Gastroesophageal sphincter (tissue), 4 donors: Measurements from ENCODE around the gene TMPRSS4. TPM values are rescaled to one million over a fixed set of nuclear protein-coding genes. Genes with fewer than 3 reads are reported as not detected.

ENCODE experiments used
- ATAC-seq: fragments of 150-250 bp; one replicate; pipeline ENCODE4 v1.9.1; 2016; ENCODE audit warnings: mild to moderate bottlenecking, moderate library complexity
- H3K27ac ChIP-seq, 4 donors: fragments of 200-600 bp; sonication (generic) in 3 of 4; 1 replicate in 3 of 4; 2 replicates in 1 of 4; pipeline ENCODE4 v1.5.1; 2016 to 2019
- H3K27me3 ChIP-seq: fragments of 200-600 bp; sonication (generic); one replicate; pipeline ENCODE4 v1.5.1; 2019
- H3K36me3 ChIP-seq, 2 donors: fragments of 200-600 bp; sonication (generic); one replicate each; pipeline ENCODE4 v1.5.1; 2019; ENCODE audit warnings: control low read depth in 1 of 2
- H3K4me1 ChIP-seq, 3 donors: fragments of 200-600 bp; sonication (generic); 1 replicate in 2 of 3; 2 replicates in 1 of 3; pipeline ENCODE4 v1.5.1; 2016 to 2019; ENCODE audit warnings: control low read depth in 2 of 3
- H3K4me3 ChIP-seq, 2 donors: fragments of 200-600 bp; sonication (generic); one replicate each; pipeline ENCODE4 v1.5.1; 2019; ENCODE audit warnings: mild to moderate bottlenecking in 1 of 2, moderate library complexity in 1 of 2
- H3K9me3 ChIP-seq, 3 donors: fragments of 200-600 bp; sonication (generic); one replicate each; pipeline ENCODE4 v1.5.1; 2017 to 2019; ENCODE audit warnings: control low read depth in 2 of 3
- CTCF ChIP-seq, 4 experiments: fragments of 200-600 bp in 2 of 4; fragments of 450-650 bp in 2 of 4; sonication (generic) in 1 of 4; IDR thresholded peaks; one replicate each; pipeline ENCODE4 v1.5.1; 2017 to 2019; ENCODE audit warnings: antibody characterized with exemption in 4 of 4, mild to moderate bottlenecking in 2 of 4, moderate library complexity in 2 of 4
- EP300 ChIP-seq: sonication (generic); formaldehyde crosslinking; IDR thresholded peaks from one replicate; pipeline ENCODE4 v1.6.1; 2017; ENCODE audit warnings: antibody characterized with exemption, mild to moderate bottlenecking
- POLR2A ChIP-seq, 2 donors: fragments of 450-650 bp; IDR thresholded peaks; one replicate each; pipeline ENCODE4 v1.6.1; 2017; ENCODE audit warnings: antibody characterized with exemption in 2 of 2, mild to moderate bottlenecking in 2 of 2, moderate library complexity in 1 of 2
- POLR2AphosphoS5 ChIP-seq: sonication (generic); formaldehyde crosslinking; IDR thresholded peaks from one replicate; pipeline ENCODE4 v1.6.1; 2017; ENCODE audit warnings: antibody characterized with exemption
- WGBS, 2 donors: methylation state at CpG; one replicate each; pipeline ENCODE4 v1.1.5; 2018; ENCODE audit warnings: low coverage in 1 of 2; 5-methylcytosine and 5-hydroxymethylcytosine counted together
- total RNA-seq, 4 donors: library from RNA; depleted of rRNA; stranded (reverse); fragments of >200 nt; gene quantifications; one replicate each; pipeline ENCODE4 v1.1.0, GENCODE V29; 2016

Gene TMPRSS4
- total RNA-seq, 4 donors from 2014 or later, result 0.23 to 11.1 (median 0.78) TPM; not detected in 1

- no peak overlapping the region for H3K4me3 ChIP-seq
- ATAC-seq, result no peak
- 94% methylated on average over 6 of the region's 11 CpGs; no CpG with 5 or more reads in 1 of the 2 donors for WGBS, 2 donors
These were observed 36.0 kb downstream of the TMPRSS4 start for GRCh38 chr11:118112711-118113430.

GRCh38 chr11:118114266-118114665, 37.4 kb downstream of the TMPRSS4 start:
- 100% methylated on average over 1 of the region's 1 CpG; no CpG with 5 or more reads in 1 of the 2 donors for WGBS, 2 donors
- TF ChIP-seq POLR2A (IDR thresholded peaks at IDR 0.05) (no peak), EP300 (no peak), CTCF (IDR thresholded peaks at IDR 0.05) (no peak), POLR2AphosphoS5 (no peak)

More at GRCh38 chr11:118112711-118113430, 36.0 kb downstream of the TMPRSS4 start:
- Histone ChIP-seq H3K9me3 (no peaks in the 10 kb centered on the region), H3K27ac (no peak overlapping the region), H3K36me3 (no peaks in the 10 kb centered on the region), H3K27me3 (peaks cover 20% of the 10 kb centered on the region), H3K4me1 (no peaks in the 10 kb centered on the region)
- TF ChIP-seq EP300 (no peak), POLR2A (IDR thresholded peaks at IDR 0.05) (no peak), CTCF (IDR thresholded peaks at IDR 0.05) (no peak)

GRCh38 chr11:118115048-118115447, 38.2 kb downstream of the TMPRSS4 start:
- peaks cover 20% of the 10 kb centered on the region for H3K27me3 ChIP-seq
- WGBS, 2 donors, result 81 to 83% methylated on average over 4 to 7 of the region's 7 CpGs
- no peaks in the 10 kb centered on the region for H3K9me3 ChIP-seq
- TF ChIP-seq CTCF (IDR thresholded peaks at IDR 0.05), result no peak
- no peak for TF ChIP-seq EP300
- no peak for TF ChIP-seq POLR2A (IDR thresholded peaks at IDR 0.05)
- no peak for TF ChIP-seq POLR2AphosphoS5
- no peaks in the 10 kb centered on the region for H3K36me3 ChIP-seq
- no peak overlapping the region for H3K27ac ChIP-seq
- H3K4me3 ChIP-seq, result no peak overlapping the region
- no peaks in the 10 kb centered on the region for H3K4me1 ChIP-seq
- no peak for ATAC-seq

More at GRCh38 chr11:118114266-118114665, 37.4 kb downstream of the TMPRSS4 start:
- Histone ChIP-seq H3K4me3 (no peak overlapping the region), H3K36me3 (no peaks in the 10 kb centered on the region), H3K4me1 (no peaks in the 10 kb centered on the region), H3K9me3 (no peaks in the 10 kb centered on the region), H3K27me3 (peaks cover 20% of the 10 kb centered on the region), H3K27ac (no peak overlapping the region)
- no peak for ATAC-seq

- Histone ChIP-seq H3K27ac (no peak overlapping the region), H3K27me3 (peaks cover 20% of the 10 kb centered on the region), H3K4me3 (no peak overlapping the region), H3K9me3 (no peaks in the 10 kb centered on the region), H3K36me3 (no peaks in the 10 kb centered on the region), H3K4me1 (no peaks in the 10 kb centered on the region)
- 65 to 72% methylated on average over 4 to 6 of the region's 9 CpGs for WGBS, 2 donors
- ATAC-seq, result no peak
- TF ChIP-seq POLR2AphosphoS5, result no peak
- no peak for TF ChIP-seq POLR2A (IDR thresholded peaks at IDR 0.05)
- TF ChIP-seq CTCF (IDR thresholded peaks at IDR 0.05), result no peak
- TF ChIP-seq EP300, result no peak
These were observed 41.1 kb downstream of the TMPRSS4 start for GRCh38 chr11:118117790-118118601.
